HG03064 (cell line): ENCODE results near the gene NDUFB10.

Source experiments
- ATAC-seq: cut with Tn5 transposase; IDR thresholded peaks from one replicate; pipeline ENCODE4 v1.9.1; 2021; ENCODE audit warnings: low read depth; ENCODE audit not compliant: unreplicated experiment

Gene NDUFB10

DNA sequence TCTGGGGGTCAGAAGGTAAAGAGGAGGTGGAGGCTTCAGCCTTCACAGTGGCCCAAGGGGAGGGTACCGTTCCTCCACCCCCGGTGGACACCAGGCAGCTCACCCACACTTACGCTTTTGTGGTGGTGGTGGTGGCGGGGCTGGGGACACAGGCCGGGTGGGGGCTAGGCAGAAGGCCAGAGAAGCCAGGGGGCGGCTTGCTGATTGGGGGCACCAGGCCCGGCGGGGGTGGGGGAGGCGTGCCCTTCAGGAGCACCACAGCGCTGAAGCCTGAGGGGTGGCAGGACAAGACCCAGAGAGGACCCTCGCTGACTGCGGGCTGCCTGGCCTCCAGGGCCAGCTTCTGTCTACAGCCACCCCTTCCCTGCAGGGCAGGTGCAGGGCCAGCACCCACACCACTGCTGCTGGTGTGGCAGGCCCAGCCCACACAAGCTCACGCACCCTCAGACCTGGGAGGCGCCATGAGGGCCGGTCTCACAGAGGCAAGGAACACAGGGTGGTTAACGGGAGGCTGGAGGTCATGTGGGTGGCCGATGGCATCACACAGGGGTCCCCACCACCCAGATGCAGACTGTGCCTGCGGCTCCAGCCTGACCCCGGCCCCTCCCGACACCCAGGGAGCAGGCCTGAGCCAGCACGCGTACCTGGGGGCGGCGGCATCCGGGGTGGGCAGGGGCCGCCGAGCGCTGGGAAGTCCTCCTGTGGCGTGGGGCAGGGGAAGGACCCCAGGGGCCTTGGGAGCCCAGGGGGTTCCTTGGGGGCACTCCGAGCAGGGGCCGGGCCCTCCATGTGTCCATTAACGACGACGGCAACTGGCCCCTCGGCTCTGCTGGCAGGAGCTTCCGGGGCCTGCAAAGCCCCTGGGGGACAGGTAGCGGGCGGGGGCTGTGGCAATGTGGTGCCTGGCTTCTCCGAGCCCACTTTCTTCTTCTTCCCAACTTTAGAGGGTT, 39.8 kb downstream of the NDUFB10 start:
- no peak for ATAC-seq

GRCh38 chr16:1999866-2000514, 40.7 kb downstream of the NDUFB10 start:
- no peak for ATAC-seq

GRCh38 chr16:2001035-2001434, 41.7 kb downstream of the NDUFB10 start:
- no peak for ATAC-seq

DNA sequence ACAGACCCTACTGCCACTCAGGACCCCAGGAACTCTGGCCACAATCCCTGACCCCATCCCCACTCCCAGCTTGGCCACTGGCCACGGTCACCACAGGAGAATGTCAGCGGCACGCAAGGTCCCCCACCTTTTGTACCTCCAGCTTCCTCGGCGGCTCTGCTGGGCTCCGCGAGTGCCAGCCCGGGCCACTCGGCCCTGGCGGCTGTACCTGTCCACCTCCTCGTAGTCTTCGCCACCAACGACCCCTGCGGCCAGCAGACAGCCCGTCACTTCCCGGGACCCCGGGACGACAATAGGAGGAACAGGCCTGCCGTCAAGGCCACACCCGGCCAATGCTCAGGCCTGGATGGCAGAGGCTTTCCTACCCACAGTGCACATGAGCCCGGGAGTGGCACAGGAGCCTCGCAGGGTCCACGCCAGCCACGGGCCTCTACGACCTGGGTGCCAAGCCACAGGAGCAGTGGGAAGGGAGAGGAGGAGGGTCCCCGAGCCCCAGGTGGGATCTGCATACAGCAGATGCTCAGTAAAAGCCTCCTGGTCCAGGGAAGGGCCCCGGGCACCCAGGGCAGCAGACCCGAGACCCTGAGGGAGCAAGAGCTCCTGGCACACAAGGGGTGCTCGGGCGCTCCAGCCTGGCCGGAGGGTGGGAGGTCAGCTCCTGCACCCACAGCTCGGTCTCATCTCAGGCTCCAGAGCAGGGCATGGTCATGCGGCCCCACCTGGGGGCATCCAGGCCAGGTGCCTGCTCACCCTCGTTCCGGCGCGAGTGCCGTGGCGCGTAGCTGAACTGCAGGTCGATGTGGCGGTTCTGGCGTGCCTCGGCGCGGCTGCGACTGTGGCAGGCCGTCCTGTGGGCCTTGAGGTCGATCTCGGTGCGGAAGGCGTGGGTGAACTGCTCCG, 42.4 kb downstream of the NDUFB10 start:
- ATAC-seq: no peak

GRCh38 chr16:2002406-2003230, 43.3 kb downstream of the NDUFB10 start:
- ATAC-seq: no peak

DNA sequence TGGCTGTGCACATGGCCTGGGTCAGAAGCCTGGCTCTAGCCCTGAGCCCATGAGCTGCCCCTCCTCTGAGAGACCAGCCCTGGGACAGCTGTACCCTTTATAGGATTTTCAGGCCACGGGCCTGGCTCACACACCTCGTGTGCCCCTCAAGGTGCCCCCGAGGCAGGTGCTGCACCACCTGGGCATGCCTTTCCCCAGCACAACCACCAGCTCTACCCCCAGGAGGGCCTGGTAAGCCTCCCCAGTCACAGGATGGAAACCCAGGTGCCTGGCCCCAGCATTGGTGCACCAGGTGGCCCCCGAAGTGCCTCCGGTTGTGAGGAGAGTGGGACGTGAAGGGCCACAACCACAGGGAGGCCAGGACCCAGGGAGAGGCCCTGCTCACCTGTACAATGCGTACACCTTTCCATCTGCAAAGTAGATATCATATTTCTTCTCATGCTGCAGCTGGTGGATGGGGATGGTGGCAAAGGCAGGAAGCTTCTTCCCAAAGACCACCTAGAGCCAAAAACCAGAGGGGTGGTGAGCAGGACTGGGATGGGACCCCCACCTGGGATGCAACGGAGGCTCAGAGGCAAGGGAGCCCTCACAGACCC, 44.0 kb downstream of the NDUFB10 start:
- no peak for ATAC-seq

DNA sequence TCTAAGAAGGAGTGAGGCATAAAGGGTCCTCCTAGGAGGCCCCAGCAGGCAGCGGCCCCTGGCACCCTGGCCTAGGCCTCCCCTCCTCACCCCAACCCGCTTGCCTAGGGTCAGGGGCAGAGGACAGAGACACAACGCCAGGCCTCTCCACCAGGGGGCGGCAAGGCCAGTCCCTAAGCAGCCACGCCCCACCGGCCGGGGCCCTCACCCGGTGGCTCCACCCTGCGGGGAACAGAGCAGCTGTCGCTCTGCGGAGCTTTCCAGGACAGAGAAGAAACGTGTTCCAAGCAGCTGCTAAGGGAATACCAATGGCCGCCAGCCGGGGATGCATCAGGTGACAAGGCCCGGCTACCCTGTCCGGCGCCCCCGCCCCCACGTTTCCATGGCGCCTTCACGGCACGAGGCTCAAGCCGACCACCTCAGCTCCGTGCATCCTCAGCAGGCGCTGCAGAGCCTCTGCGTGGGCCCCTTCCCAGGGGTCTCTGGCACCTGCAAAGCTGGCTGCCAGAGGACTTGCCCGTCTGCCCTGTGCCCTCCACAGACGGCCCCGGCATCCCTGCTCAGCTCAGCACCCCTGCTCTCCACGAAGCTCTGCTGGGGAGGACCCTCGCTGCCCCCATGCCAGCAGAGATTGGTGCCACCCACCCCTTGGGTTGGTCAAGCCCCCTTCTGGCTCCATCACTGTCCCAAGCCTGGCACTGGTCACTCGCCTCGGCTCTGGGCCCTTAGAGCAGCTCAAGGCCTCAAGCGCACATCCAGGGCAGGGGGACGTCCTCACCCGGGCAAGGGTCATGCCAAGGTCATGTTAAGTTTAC, 44.7 kb downstream of the NDUFB10 start:
- no peak for ATAC-seq

- ATAC-seq: no peak
Observed at GRCh38 chr16:2004795-2005517, 45.6 kb downstream of the NDUFB10 start.

DNA sequence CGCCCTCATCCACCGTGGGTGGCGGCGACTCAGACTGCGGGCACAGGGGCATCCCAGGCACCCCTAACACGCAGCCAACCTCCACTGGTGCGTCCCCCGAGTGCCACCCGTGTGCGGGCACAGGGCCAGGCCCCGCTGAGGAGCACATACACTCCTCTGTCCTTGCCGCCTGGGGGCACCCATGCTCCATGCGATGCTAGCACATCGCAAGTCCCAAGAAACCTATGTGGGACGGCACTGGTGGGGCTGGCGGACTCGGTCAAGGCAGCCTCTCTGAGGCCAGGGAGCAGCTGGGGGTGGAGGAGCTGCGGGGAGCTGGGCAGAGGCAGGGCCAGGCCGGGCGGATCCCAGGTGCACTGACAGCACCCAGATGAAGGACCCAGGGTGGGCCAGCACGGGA, 46.3 kb downstream of the NDUFB10 start:
- no peak for ATAC-seq

GRCh38 chr16:2006317-2006716, 47.0 kb downstream of the NDUFB10 start:
- ATAC-seq: no peak

DNA sequence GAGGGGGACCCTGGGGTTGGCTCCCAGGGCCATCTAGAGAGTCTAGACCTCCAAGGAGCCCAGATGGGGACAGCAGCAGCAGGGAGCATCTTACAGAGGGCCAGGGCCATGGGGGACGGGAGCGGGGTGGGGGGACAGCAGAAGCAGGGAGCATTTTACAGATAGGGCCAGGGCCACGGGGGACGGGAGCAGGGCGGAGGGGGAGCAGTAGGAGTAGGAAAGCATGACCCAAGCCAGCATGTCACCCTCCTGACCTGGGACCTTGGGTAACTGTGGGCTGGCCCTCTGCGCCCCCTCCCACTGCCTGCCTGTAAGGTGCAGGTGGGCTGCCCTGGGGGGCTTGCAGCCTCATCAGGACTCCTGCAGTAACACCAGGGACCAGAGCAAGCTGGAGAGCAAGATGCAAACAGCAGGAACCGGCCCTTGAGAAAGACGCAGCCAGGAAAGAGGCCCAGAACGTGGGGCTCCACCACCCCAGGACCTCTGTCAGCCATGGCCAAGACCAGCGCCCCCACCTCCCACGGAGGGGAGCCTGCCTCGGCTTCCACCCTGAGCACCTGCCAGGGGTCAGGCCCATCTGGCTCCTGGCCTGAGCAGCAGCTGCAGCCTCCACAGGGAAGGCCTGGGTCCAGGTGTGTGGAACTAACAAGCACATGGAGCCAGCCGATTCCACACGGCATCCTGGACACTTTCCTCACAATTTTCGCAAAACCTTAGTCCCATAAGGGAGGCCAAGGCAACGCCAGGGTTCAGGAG, 47.9 kb downstream of the NDUFB10 start:
- ATAC-seq: no peak

GRCh38 chr16:2008009-2008526, 48.7 kb downstream of the NDUFB10 start:
- no peak for ATAC-seq

DNA sequence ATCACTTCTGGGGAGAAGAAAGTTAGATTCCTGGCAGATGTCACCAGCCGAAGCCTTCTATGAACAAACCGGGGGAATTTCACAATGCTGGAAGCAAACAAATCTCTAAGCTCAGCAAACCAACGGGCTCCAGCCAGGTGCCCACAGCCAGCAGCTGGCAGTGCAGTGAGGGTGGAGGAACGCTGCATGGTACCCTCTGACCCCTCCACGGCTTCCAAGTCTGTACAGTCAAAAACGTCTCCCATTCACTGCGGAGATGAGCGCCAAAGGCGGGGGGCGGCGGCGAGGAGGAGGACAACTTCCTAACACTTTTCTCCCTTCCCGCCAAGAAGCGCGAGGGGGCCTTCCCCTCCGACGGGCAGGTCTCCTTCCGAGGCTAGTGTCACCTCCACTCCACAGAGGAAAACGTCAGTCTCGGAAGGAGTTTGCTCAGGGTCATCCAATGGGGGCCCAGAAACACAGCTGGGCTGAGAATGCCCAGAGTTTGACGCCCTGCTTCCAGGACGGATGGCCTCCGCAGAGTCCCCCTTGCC, 49.4 kb downstream of the NDUFB10 start:
- no peak for ATAC-seq

DNA sequence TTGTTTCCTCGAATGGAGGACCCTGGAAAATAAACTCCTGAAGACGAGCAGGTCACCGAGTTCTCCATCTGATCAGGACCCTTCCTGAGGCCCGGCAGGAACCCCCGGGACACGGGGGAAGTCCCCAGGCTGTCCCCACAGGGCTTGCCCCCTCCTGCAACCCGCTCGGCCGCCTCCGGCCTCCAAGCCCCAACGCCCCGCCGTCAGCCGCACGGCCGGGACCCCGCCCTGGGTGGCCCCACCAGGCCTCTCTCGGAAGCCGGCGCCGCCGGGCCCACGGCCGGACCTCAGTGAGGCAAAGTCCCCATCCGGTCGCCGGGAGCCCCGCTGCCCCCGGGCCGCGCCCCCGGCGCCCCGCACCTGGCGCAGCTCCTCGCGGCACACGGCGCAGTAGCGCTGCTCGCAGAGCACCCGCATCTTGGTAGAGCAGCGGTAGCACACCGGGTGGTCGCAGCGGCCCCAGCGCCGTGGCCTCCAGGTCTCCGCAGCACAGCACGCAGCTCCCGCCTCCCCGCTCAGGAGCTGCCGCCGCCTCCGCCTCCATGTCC, 49.9 kb downstream of the NDUFB10 start:
- ATAC-seq: peak; percentile 35

DNA sequence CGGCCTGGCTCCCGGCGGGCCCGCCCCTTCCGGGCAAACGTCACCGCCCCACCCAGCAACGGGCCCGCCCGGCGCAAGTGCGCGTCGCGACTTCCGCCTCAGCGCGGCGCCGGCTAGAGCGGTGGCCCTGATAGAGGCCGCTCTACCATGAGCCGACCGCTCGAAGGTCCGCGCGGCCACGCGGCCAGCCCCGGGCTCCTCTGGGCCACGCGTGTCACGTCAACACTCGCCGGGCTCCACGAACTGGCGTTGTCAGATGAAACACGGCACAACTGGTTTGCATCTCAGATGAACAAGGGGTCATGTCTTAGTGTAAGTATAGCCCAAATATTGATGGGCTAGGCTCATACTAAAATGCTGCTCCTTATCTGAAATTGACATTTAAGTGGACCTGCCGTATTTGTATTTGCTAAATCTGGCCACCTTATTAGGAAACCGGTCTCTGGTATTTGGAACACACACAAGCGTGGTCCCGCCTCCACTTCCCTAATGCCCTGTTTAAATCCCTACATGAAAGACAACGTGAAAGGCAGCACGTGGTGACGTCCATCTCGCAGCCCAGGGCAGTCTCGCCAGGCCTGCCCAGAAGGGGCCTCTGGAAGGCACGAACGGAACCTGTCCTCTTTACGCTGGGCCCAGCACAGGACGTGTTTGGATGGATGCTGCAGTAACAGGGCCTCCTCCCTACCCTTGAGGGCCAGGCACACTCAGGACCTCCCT, 50.6 kb downstream of the NDUFB10 start, which contains the start of gene ZNF598:
ZNF598 (minus strand) TSS at position 31 of the 720 bp plus-strand sequence.
- peak; percentile 74 for ATAC-seq
